CD4-positive, alpha-beta T cell treated with Interleukin-1 beta for 1 hour (primary cell): ENCODE data around the gene MARCHF7.
"Not testable (repeated sequence)": the region's sequence is repeated elsewhere in the genome, so short reads cannot be mapped to it uniquely, and the experiment has no call there.

ENCODE experiments used
- DNase-seq, 2 donors: peaks; one replicate each; pipeline ENCODE4 v3.0.0-alpha.2; 2020 to 2022

Gene MARCHF7

GRCh38 chr2:159720676-159721075 lies 8.4 kb downstream of the MARCHF7 start:
- no peak for DNase-seq

- DNase-seq: no peak
Observed at GRCh38 chr2:159722580-159722979, 10.3 kb downstream of the MARCHF7 start.

GRCh38 chr2:159724795-159725572 lies 12.7 kb downstream of the MARCHF7 start:
- not testable (repeated sequence) for DNase-seq

- DNase-seq: no peak
Observed at GRCh38 chr2:159725713-159726112, 13.4 kb downstream of the MARCHF7 start.

- no peak for DNase-seq
Observed at GRCh38 chr2:159728629-159729028, 16.3 kb downstream of the MARCHF7 start.

GRCh38 chr2:159735648-159736047 lies 23.3 kb downstream of the MARCHF7 start:
- no peak for DNase-seq

- DNase-seq: no peak
Observed at GRCh38 chr2:159736048-159736447, 23.7 kb downstream of the MARCHF7 start.

- no peak for DNase-seq
Observed at GRCh38 chr2:159737292-159737916, 25.1 kb downstream of the MARCHF7 start.

- no peak for DNase-seq
Observed at GRCh38 chr2:159737917-159738296, 25.6 kb downstream of the MARCHF7 start.

GRCh38 chr2:159738509-159739390 lies 26.4 kb downstream of the MARCHF7 start:
- DNase-seq: no peak

GRCh38 chr2:159742846-159743245 lies 30.5 kb downstream of the MARCHF7 start:
- no peak for DNase-seq

- DNase-seq: no peak
Observed at GRCh38 chr2:159744363-159744762, 32.1 kb downstream of the MARCHF7 start.

- DNase-seq: not testable (repeated sequence)
Observed at GRCh38 chr2:159745237-159745636, 32.9 kb downstream of the MARCHF7 start.

- no peak for DNase-seq
Observed at GRCh38 chr2:159748089-159748488, 35.8 kb downstream of the MARCHF7 start.

GRCh38 chr2:159750873-159751272 lies 38.6 kb downstream of the MARCHF7 start:
- DNase-seq: no peak

GRCh38 chr2:159753797-159754196 lies 41.5 kb downstream of the MARCHF7 start:
- DNase-seq: no peak

- DNase-seq: no peak
Observed at GRCh38 chr2:159755014-159755413, 42.7 kb downstream of the MARCHF7 start.

- DNase-seq: no peak
Observed at GRCh38 chr2:159755788-159756187, 43.5 kb downstream of the MARCHF7 start.

- no peak for DNase-seq
Observed at GRCh38 chr2:159758239-159758638, 45.9 kb downstream of the MARCHF7 start.

GRCh38 chr2:159758686-159759085 lies 46.4 kb downstream of the MARCHF7 start:
- DNase-seq: no peak

GRCh38 chr2:159759577-159759976 lies 47.3 kb downstream of the MARCHF7 start:
- DNase-seq: no peak

- no peak for DNase-seq
Observed at GRCh38 chr2:159760326-159760725, 48.0 kb downstream of the MARCHF7 start.

- DNase-seq: no peak
Observed at GRCh38 chr2:159762075-159762474, 49.8 kb downstream of the MARCHF7 start.
